ENCODE data around the gene GH2.

GH2 gene

GRCh38 chr17:63842540-63843386 lies 39.0 kb downstream of the GH2 start, which contains the start of gene SMARCD2 (continued):
- no peak for TF ChIP-seq ZNF791 (tag by site-specific recombination; IDR thresholded peaks at IDR 0.05)
- no peak for TF ChIP-seq TCF7L2 (IDR thresholded peaks at IDR 0.05; ENCODE audit: borderline replicate concordance, low read depth, low read length)
- TF ChIP-seq ZSCAN18 (tag by site-specific recombination; IDR thresholded peaks at IDR 0.05) = peak; percentile 99
- TF ChIP-seq ZNF830 (tag by site-specific recombination; IDR thresholded peaks at IDR 0.05; ENCODE audit: low read depth) = no peak; the same call in 1 of the 2 replicates
- no peak for TF ChIP-seq ZNF626 (tag by site-specific recombination; IDR thresholded peaks at IDR 0.05)
- TF ChIP-seq WT1 (tag by site-specific recombination; IDR thresholded peaks at IDR 0.05) = peak; percentile 58
- TF ChIP-seq ZNF792 (tag by site-specific recombination; IDR thresholded peaks at IDR 0.05) = 0 out of 2 replicates have a peak, but pooled peaks have one; percentile 45
- no peak for TF ChIP-seq ZNF404 (tag by site-specific recombination; IDR thresholded peaks at IDR 0.05)
- no peak for TF ChIP-seq ZNF48 (tag by site-specific recombination; IDR thresholded peaks at IDR 0.05)

GRCh38 chr17:63842173-63842539 lies 39.6 kb downstream of the GH2 start:
- H3K4me3 ChIP-seq (ENCODE audit: low read depth, low read length) = peak overlapping the region; percentile 93
- H3K4me1 ChIP-seq (ENCODE audit: control insufficient read depth, insufficient read depth, low read length) = peaks cover 20% of the 10 kb centered on the region
- H3K9me3 ChIP-seq (ENCODE audit: control insufficient read depth, insufficient read depth, low read depth, low read length) = no peaks in the 10 kb centered on the region
- ChIA-PET CTCF (interaction anchor here (1.3 to 1.8 kb wide), 3 partner anchors 9 to 14 kb away, joined by 3 to 7 read pairs (median 4); no protein-coding TSS in a partner anchor), POLR2A (interaction anchor here (1.0 to 6.5 kb wide), 3 partner anchors 13 to 100 kb away, joined by 3 to 65 read pairs (median 9); partner anchors contain the start of genes CCDC47, DDX42, FTSJ3 and PSMC5)
- peak overlapping the region; percentile 97 for H3K27ac ChIP-seq (ENCODE audit: extremely low read depth, low read depth, low read length)
- TF ChIP-seq ZBTB21 (tag by site-specific recombination; IDR thresholded peaks at IDR 0.05) = 0 out of 2 replicates have a peak, but pooled peaks have one; percentile 19
- TF ChIP-seq ZBTB20 (tag by site-specific recombination; IDR thresholded peaks at IDR 0.05) = peak; percentile 97
- no peak for TF ChIP-seq SALL2 (tag by site-specific recombination; IDR thresholded peaks at IDR 0.05; ENCODE audit: borderline replicate concordance)
- peak; percentile 74; the same call in 1 of the 2 replicates for TF ChIP-seq ZNF335 (tag by site-specific recombination; conservative IDR thresholded peaks at IDR 0.05)
- TF ChIP-seq PRDM6 (tag by site-specific recombination; IDR thresholded peaks at IDR 0.05) = no peak
- TF ChIP-seq ZBTB26 (tag by site-specific recombination; optimal IDR thresholded peaks at IDR 0.05) = peak; percentile 25
- 0 out of 2 replicates have a peak, but pooled peaks have one; percentile 33 for TF ChIP-seq ZBTB7A (tag by site-specific recombination; IDR thresholded peaks at IDR 0.05; ENCODE audit: low read depth)
- no peak for TF ChIP-seq ZNF362 (tag by site-specific recombination; IDR thresholded peaks at IDR 0.05)
- no peak for TF ChIP-seq ZNF837 (tag by site-specific recombination; IDR thresholded peaks at IDR 0.05)
- peak; percentile 18; the same call in 1 of the 2 replicates for TF ChIP-seq MYNN (tag by site-specific recombination; IDR thresholded peaks at IDR 0.05; ENCODE audit: borderline replicate concordance)
- peak; percentile 54; the same call in 1 of the 2 replicates for TF ChIP-seq PATZ1 (tag by site-specific recombination; IDR thresholded peaks at IDR 0.05)
- peaks cover 3 to 14% of the 10 kb centered on the region in 2 experiments; a peak in 2 of 3 replicates for H3K36me3 ChIP-seq (ENCODE audit: control insufficient read depth in 2 of 2, insufficient read depth in 1 of 2, low read length in 2 of 2)
